Stimulated activated naive CD8-positive, alpha-beta T cell treated with anti-CD3 and anti-CD28 coated beads, Interleukin-15, amount 100 ng/mL, for 72 hours (primary cell): ENCODE measurements around the gene VOPP1.
A peak's percentile ranks its signal among the peaks of the same experiment; 100 is the strongest.
"Not testable (repeated sequence)": the region's sequence is repeated elsewhere in the genome, so short reads cannot be mapped to it uniquely, and the experiment has no call there.

Experiments used
- ATAC-seq: fragments of 150-1000 bp; cut with Tn5 transposase; 2 replicates; pipeline ENCODE4 v1.10.0; 2021; ENCODE audit warnings: mild to moderate bottlenecking, moderate library complexity
- DNase-seq, 2 donors: peaks; one replicate each; pipeline ENCODE4 v3.0.0; 2021 to 2022
- H3K27ac Mint-ChIP-seq, 2 donors: one replicate each; pipeline ENCODE4 v1.8.0; 2022; ENCODE audit warnings: mild to moderate bottlenecking in 2 of 2, mixed read lengths in 2 of 2, moderate library complexity in 2 of 2
- H3K27me3 Mint-ChIP-seq: one replicate; pipeline ENCODE4 v1.8.0; 2022; ENCODE audit warnings: mixed read lengths
- H3K4me1 Mint-ChIP-seq: one replicate; pipeline ENCODE4 v1.8.0; 2022; ENCODE audit warnings: mild to moderate bottlenecking, mixed read lengths
- H3K4me3 Mint-ChIP-seq, 2 donors: one replicate each; pipeline ENCODE4 v1.8.0; 2022; ENCODE audit warnings: mild to moderate bottlenecking in 2 of 2, mixed read lengths in 2 of 2, moderate library complexity in 1 of 2
- H3K9me3 Mint-ChIP-seq, 2 donors: one replicate each; pipeline ENCODE4 v1.8.0; 2022; ENCODE audit warnings: mixed read lengths in 2 of 2

Gene VOPP1

GRCh38 chr7:55472406-55472805, 99.9 kb downstream of the VOPP1 start:
- not testable (repeated sequence) for H3K27me3 Mint-ChIP-seq, H3K9me3 Mint-ChIP-seq, H3K27ac Mint-ChIP-seq, DNase-seq, H3K4me3 Mint-ChIP-seq
- peak; percentile 35 for ATAC-seq
- peaks cover 86% of the 10 kb centered on the region for H3K4me1 Mint-ChIP-seq

DNA sequence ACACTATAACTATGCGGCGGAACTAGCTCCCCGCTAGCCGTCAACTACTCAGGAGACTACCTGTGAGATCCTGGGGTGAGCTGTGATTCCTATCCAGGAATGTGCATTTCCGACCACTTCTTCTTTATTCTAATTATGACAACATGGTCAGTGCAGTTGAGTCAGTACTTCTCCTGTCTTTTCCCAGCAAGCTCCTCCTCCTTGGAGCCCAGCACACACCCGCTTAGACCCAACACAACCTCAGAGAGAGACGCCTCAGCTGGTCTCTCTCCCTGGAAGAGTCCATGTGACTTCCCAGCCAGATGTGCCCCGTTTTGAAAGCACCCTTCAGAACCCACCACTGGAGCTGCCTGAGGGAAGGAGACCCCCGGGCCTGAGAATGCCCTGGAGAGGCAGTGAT, 100.7 kb downstream of the VOPP1 start:
- DNase-seq, H3K27ac Mint-ChIP-seq: not testable (repeated sequence)

GRCh38 chr7:55470261-55470660, 102.0 kb downstream of the VOPP1 start:
- Mint-ChIP-seq H3K4me1 (peaks cover 70% of the 10 kb centered on the region), H3K27me3 (no peaks in the 10 kb centered on the region), H3K27ac (peak overlapping the region in 1 of 2 donors; percentile 10), H3K9me3 (peaks cover 5 to 8% of the 10 kb centered on the region in 2 donors), H3K4me3 (no peak overlapping the region)
- no peak for ATAC-seq
- DNase-seq, result no peak

More for the DNA sequence above, 100.7 kb downstream of the VOPP1 start:
- not testable (repeated sequence) for H3K27me3 Mint-ChIP-seq, H3K9me3 Mint-ChIP-seq, ATAC-seq, H3K4me3 Mint-ChIP-seq
- peaks cover 84% of the 10 kb centered on the region for H3K4me1 Mint-ChIP-seq

GRCh38 chr7:55469721-55470120, 102.6 kb downstream of the VOPP1 start:
- Mint-ChIP-seq H3K27me3 (no peaks in the 10 kb centered on the region), H3K27ac (peak overlapping the region in 1 of 2 donors; percentile 76), H3K4me3 (no peak overlapping the region), H3K4me1 (peaks cover 65% of the 10 kb centered on the region), H3K9me3 (peaks cover 5 to 8% of the 10 kb centered on the region in 2 donors)
- DNase-seq (no peak), ATAC-seq (no peak)

DNA sequence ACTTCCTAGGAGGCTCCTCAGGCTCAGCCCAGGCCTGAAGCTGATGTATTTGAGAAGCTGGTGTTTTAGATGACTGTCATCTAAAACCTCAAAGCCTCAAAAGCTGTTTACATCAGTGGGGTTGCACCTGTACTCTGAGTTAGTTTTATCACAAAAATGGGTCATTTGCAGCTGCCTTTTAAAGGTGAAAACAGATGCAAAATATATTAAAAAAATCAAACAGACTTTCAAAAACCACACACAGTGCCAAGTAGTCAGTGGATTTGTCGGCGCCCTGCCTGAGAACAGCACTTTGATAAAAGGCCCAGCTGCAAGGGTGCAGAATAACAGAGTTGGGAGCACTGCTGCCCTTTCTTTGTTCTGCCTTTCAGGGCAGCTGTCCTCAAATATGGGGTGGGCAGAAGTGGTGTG, 103.0 kb downstream of the VOPP1 start:
- no peak overlapping the region for H3K4me3 Mint-ChIP-seq

GRCh38 chr7:55468495-55468894, 103.8 kb downstream of the VOPP1 start:
- no peaks in the 10 kb centered on the region for H3K27me3 Mint-ChIP-seq
- H3K4me1 Mint-ChIP-seq, result peaks cover 65% of the 10 kb centered on the region
- no peak for ATAC-seq
- H3K27ac Mint-ChIP-seq, result peak overlapping the region in 1 of 2 donors; percentile 85
- peak overlapping the region in 1 of 2 donors; percentile 38 for H3K4me3 Mint-ChIP-seq
- DNase-seq, result no peak
- H3K9me3 Mint-ChIP-seq, result peaks cover 5 to 10% of the 10 kb centered on the region in 2 donors

More for the DNA sequence above, 103.0 kb downstream of the VOPP1 start:
- H3K27me3 Mint-ChIP-seq, result no peaks in the 10 kb centered on the region
- peaks cover 65% of the 10 kb centered on the region for H3K4me1 Mint-ChIP-seq
- H3K9me3 Mint-ChIP-seq, result peaks cover 5 to 8% of the 10 kb centered on the region in 2 donors
- peak overlapping the region in 1 of 2 donors; percentile 76 for H3K27ac Mint-ChIP-seq
- DNase-seq, result no peak
- ATAC-seq, result peak; percentile 72

DNA sequence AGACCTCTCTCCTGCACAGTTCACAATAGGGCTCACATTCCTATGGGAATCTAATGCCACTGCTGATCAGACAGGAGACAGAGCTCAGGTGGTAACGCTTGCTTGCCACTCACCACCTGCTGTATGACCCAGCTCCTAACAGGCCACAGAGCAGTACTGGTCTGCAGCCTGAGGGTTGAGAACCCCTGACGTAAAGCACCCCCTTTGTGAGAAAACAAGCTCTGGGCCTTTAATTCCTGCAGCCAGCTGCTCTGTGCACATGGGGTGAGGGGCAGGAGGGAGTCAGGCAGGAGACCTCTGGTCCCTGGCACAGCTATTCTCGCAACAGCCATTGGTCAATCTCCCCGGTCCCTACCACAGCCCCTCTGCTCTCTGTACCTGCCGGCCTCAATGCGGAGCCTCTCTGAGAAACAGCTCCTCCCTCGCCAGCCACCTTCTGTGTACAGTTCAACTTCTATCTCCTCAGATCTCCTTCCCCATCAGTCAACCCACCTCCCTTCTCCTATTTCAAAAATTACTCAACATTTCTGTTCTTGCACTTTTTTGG, 105.2 kb downstream of the VOPP1 start:
- peaks cover 10 to 23% of the 10 kb centered on the region in 2 donors for H3K9me3 Mint-ChIP-seq
- ATAC-seq, result no peak
- H3K4me3 Mint-ChIP-seq, result no peak overlapping the region
- peaks cover 71% of the 10 kb centered on the region for H3K4me1 Mint-ChIP-seq
- H3K27ac Mint-ChIP-seq, result no peak overlapping the region
- DNase-seq, result no peak
- H3K27me3 Mint-ChIP-seq, result no peaks in the 10 kb centered on the region

DNA sequence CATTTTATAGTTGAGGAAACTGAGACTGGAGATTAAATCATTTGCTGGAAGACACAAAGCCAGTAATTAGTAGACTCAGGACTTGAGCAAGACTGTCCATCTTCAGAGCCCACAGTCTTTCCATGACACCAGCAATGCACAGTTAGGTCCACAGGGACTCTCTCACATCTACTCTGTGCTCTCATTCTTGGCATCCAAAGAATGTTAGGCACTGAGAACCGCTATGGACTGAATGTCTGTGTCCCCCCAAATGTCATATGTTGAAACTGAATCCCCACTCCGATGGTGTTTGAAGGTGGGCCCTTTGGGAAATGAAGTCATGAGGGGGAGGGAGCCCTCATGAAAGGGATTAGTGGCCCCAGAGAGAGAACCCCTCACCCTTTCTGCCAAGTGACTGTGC, 106.6 kb downstream of the VOPP1 start:
- DNase-seq (no peak), ATAC-seq (no peak)
- Mint-ChIP-seq H3K4me1 (peaks cover 71% of the 10 kb centered on the region), H3K27ac (no peak overlapping the region), H3K27me3 (no peaks in the 10 kb centered on the region), H3K4me3 (no peak overlapping the region), H3K9me3 (peaks cover 17 to 31% of the 10 kb centered on the region in 2 donors)

- Mint-ChIP-seq H3K4me1 (peaks cover 58% of the 10 kb centered on the region), H3K27ac (peak overlapping the region in 1 of 2 donors; percentile 42), H3K9me3 (peaks cover 22 to 44% of the 10 kb centered on the region in 2 donors), H3K4me3 (no peak overlapping the region), H3K27me3 (no peaks in the 10 kb centered on the region)
- ATAC-seq (no peak), DNase-seq (no peak)
Observed at GRCh38 chr7:55464422-55464821, 107.9 kb downstream of the VOPP1 start.

DNA sequence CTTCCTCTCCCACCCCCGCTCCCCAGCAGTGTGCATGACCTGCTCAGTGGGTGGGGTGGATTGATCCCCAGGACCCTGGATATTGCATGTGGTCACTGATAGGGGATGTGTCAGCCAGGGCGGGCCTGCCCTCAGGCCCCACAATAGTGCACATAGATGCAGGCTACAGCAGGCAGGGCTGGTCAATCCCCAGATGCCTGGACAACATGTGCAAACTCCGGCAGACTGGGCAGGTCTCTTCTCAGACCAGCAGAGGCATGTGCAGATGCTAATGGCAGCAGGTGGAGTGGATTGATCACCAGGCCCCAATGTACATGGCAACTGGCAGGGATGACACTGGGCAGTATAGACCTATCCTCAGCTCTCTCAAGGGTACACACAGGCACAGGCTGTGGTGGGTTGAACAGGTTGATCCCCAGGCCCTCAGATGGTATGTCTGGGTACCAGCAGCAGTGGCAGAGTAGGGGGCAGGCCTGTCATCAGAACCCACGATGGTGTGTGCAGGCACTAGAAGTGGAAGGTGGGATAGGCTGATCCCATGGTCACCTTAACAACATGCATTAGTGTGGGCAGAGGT, 108.5 kb downstream of the VOPP1 start:
- ATAC-seq (no peak), DNase-seq (no peak)
- Mint-ChIP-seq H3K27ac (peak overlapping the region in 1 of 2 donors; percentile 10), H3K9me3 (peaks cover 28 to 50% of the 10 kb centered on the region in 2 donors), H3K4me3 (no peak overlapping the region), H3K27me3 (no peaks in the 10 kb centered on the region), H3K4me1 (peaks cover 51% of the 10 kb centered on the region)

- no peaks in the 10 kb centered on the region for H3K27me3 Mint-ChIP-seq
- ATAC-seq, result no peak
- peaks cover 33% of the 10 kb centered on the region for H3K4me1 Mint-ChIP-seq
- DNase-seq, result no peak
- H3K9me3 Mint-ChIP-seq, result peaks cover 40 to 59% of the 10 kb centered on the region in 2 donors
- no peak overlapping the region for H3K27ac Mint-ChIP-seq
- no peak overlapping the region for H3K4me3 Mint-ChIP-seq
Observed at GRCh38 chr7:55458351-55458750, 114.0 kb downstream of the VOPP1 start.

- no peak for DNase-seq
- H3K9me3 Mint-ChIP-seq, result peaks cover 40 to 55% of the 10 kb centered on the region in 2 donors
- H3K27ac Mint-ChIP-seq, result no peak overlapping the region
- H3K4me3 Mint-ChIP-seq, result no peak overlapping the region
- no peaks in the 10 kb centered on the region for H3K27me3 Mint-ChIP-seq
- no peak for ATAC-seq
- peaks cover 34% of the 10 kb centered on the region for H3K4me1 Mint-ChIP-seq
Observed at GRCh38 chr7:55457801-55458200, 114.5 kb downstream of the VOPP1 start.

- no peak overlapping the region for H3K4me3 Mint-ChIP-seq
- H3K27ac Mint-ChIP-seq, result no peak overlapping the region
- H3K9me3 Mint-ChIP-seq, result peaks cover 11 to 13% of the 10 kb centered on the region in 2 donors
- DNase-seq (no peak), ATAC-seq (no peak)
- H3K4me1 Mint-ChIP-seq, result peaks cover 21% of the 10 kb centered on the region
- H3K27me3 Mint-ChIP-seq, result no peaks in the 10 kb centered on the region
Observed at GRCh38 chr7:55452971-55453370, 119.3 kb downstream of the VOPP1 start.

- Mint-ChIP-seq H3K4me1 (peaks cover 21% of the 10 kb centered on the region), H3K9me3 (no peaks in the 10 kb centered on the region), H3K27me3 (no peaks in the 10 kb centered on the region), H3K4me3 (no peak overlapping the region), H3K27ac (no peak overlapping the region)
- ATAC-seq (no peak), DNase-seq (no peak)
Observed at GRCh38 chr7:55449992-55450535, 122.2 kb downstream of the VOPP1 start.

DNA sequence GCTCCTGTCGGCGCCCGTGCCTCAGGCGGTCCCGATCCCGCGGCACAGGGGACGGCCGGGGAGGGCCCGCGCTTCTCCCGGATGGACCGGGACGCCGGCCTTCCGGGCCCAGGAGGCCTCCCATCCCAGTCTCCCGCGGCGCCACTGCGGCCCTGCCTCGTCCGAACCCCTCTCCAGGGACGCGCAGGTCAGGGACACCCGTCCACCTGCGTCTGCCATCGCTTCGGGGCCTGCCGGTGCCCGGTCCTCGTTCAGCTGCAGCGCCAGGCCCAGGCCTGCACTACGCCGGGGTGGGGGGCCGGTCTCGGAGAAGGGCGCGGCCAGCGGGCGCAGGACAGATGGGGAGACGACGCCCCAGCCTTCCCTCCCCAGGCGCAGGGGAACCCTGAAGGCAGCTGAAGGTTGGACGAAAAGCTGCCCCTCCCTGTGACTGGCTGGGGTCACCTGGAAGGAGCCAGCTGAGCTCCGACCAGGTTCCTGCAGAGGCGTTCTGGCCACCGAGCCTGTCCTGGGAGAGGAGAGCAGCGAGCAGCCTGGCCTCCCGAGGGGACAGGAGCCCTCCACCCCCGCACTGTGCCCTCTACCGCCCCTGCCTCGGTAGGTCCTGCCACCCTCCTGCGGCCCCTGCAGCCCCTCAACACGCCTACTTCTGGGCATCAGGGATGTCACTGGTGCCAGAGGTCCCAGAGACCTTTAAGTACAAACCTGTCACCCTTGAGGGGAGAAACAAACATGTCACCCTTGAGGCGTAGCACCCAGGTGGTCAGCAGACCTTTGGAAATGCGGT, 122.9 kb downstream of the VOPP1 start:
- peaks cover 18% of the 10 kb centered on the region for H3K4me1 Mint-ChIP-seq
- no peaks in the 10 kb centered on the region for H3K9me3 Mint-ChIP-seq
- H3K27me3 Mint-ChIP-seq, result no peaks in the 10 kb centered on the region
- no peak for DNase-seq
- no peak overlapping the region for H3K27ac Mint-ChIP-seq
- peak; percentile 48 for ATAC-seq
- no peak overlapping the region for H3K4me3 Mint-ChIP-seq

DNA sequence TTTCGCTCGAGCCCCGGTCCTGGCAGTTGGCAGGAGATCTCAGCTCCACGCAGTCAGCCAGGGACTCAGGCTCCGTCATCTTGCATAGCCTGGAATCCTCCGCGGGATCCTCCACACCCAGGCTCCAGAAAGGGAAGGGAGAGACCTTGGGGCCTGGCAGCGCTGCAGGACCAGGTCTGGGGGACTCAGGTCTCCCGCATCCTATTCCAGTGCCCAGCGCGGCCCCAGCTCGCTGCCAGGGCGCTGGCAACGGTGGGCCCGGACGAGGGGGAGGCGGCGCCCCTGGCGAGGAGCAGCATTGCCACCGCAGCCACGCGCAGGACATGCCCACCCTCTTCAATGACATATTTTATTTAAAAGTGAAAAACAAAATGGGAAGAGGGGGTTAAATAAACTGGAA, 123.8 kb downstream of the VOPP1 start:
- DNase-seq (no peak), ATAC-seq (no peak)
- Mint-ChIP-seq H3K4me1 (peaks cover 18% of the 10 kb centered on the region), H3K9me3 (no peaks in the 10 kb centered on the region), H3K4me3 (no peak overlapping the region), H3K27ac (no peak overlapping the region), H3K27me3 (no peaks in the 10 kb centered on the region)
